ENCODE data around the gene POSTN.
"Not testable (repeated sequence)": the region's sequence is repeated elsewhere in the genome, so short reads cannot be mapped to it uniquely, and the experiment has no call there.

POSTN gene

DNA sequence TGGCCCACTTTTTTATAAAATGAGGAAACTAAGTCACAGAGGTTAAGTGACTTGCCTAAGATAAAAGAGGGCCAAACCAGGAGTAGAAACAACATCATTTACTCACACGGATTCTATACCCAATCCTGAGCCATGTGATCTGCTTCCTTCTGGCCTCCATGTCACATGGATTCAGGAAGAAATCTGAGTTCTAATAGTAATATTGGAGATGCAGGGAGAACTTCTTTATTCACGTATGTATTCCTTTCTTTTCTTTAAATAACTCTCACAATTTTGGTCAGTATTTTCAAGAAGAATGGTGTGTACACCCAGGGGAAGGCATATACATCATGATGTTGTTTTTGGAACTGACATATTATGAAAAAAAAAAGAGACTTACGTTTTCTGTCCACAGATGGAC is 1.8 kb downstream of the POSTN start:
- no peak for DNase-seq

DNA sequence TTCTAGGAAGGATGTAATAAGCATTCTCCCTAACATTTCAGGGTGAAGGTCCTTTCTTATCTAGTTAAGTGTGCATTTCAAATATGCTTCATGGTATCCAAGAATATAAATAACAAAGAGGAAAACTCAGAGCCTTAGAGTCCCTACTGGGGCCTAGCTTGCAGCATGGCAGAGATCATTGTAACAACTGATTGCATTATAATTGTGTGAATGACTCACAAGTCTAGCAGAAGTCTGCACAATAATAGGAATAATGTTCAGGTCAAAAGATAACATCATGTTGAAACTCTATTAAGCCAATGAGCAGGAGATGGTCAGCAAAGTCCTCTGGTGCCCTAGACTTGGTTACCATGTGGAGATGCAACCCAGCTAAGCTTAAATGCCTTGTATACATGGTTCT is 3.4 kb downstream of the POSTN start:
- no peak for DNase-seq

DNA sequence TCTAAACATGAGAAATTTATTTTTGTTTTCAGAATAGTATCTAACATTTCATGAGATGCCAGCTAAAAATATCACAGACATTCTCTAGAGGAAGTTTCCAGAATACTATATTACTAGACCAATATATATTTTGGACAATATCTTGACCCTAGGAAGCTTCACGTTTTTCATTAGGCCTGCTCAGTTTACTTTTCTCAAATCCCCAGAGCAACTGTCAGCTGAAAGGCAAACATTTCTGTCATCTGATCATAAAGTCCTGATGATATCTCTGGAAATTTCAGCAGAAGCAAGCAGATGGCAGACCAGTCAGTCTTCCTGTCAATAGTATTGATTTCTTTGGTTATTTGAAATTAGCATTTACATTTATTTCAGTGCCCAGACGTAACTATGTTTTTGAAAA is 4.0 kb downstream of the POSTN start:
- no peak for DNase-seq

DNA sequence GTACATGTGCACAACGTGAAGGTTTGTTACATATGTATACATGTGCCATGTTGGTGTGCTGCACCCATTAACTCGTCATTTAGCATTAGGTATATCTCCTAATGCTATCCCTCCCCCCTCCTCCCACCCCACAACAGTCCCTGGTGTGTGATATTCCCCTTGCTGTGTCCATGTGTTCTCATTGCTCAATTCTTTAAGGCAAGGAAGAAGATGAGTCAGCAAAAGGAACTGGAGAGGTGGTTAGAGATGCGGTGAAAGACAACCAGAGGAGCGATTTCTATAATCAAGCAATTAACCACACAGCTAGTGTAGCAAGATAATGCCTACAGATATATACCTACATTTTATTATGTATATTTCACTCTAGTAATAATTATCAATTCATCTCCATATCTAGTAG is 9.2 kb downstream of the POSTN start:
- not testable (repeated sequence) for DNase-seq

DNA sequence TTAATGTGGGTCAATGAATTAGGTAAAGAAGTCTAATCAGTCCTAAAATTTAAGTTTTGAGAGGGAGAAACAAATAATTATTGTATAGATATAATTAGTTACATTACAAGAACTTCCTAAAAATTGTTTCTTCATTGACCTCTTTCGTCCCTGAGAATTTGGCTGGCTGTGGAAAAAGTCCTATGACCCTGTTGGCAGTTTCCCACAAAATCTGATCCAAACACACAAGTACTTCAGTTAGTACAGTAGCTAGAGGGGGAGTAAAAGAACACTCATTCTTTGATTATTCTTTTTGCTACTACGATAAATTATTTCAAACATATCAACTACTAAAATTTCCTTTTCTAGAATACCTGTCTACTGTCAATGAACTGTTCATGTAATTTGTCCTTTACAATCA is 11.3 kb downstream of the POSTN start:
- DNase-seq = no peak

DNA sequence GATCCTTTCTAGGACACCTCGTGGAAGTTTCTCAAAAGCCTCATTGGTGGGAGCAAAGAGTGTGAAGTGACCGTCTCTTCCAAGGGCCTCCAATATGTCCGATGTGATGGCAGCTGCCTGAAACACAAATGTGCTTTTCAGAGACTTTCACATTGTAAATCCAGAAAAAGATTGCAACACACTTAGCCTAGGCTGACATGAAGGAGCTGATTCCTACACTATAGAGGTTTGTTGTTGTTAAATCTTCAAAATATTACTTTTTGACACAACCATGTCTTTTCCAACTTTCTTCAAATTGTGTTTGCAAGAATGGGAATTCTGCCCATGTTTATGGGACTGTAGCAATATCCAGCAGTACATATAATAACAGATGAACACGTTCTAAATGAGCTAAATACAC is 12.4 kb downstream of the POSTN start:
- no peak for DNase-seq

DNA sequence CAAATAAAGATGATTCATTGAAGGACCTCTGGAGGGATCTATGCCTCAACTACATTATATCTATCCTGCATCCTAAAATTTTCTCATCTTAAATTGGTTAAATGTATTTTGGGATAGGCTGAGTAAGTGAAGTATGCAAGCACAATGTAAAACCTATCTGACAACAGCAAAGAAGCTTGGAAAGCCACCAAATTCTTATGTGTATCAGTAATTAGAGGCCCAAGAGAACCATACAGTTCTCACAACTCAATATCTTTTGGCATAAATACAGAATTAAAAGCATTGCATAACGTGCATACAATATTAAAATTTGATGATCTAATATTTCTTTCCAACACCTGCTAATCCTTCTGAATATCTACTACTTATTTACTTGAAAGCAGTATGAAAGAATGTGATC is 13.0 kb downstream of the POSTN start:
- DNase-seq = no peak

DNA sequence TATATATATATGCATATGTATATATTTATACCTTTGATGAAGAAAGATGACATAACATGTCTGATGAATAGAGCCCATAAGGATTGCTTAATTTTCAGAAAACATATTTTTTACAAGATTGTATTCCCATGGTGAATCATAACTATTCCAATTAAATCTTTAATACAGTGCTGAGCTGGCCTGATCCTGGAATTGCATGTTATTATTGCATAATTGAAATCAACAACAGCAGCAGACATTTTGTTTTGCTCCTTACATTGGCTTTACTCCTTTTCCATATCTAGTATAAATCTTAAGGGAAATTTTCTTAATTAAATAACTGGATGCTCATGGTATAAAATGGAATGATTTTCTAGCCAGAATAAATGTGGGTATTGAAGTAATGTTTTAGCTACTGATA is 22.0 kb downstream of the POSTN start:
- DNase-seq = no peak

DNA sequence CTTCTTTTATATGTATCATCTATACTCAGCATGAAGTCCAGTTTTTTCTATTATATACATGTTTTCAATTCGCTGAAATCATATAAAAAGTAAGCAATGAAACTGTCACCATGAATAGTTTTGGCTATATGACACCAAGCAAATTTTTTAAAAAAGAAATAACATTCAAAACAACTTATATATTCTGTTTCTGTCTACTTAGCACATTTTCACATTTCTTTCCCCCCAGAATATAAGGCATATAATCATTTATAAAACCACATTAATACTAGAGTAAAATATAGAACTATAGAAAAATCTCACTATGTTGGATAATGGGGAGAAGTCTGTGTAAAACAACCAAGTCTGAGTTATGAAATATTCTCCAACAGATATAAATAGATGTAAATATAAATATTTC is 33.1 kb downstream of the POSTN start:
- DNase-seq = no peak

DNA sequence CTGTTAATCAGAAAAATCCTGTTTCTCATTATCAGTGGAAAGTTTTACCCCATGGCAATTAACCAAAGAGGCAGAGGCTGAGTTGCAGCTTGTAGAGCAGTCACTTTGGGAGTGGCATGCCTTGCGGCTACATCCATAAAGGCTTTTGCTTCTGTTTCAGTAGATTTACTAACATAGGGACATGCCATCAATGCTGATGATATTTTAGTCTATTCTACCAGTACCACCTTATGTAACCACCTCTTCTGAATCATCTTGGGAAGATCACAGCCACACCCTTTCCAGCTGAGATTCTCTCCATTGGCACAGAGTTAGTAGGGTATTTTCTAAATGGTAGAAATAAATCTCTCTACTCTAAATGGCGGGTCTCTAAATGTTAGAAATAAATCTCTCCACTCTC is 37.5 kb downstream of the POSTN start:
- no peak for DNase-seq

DNA sequence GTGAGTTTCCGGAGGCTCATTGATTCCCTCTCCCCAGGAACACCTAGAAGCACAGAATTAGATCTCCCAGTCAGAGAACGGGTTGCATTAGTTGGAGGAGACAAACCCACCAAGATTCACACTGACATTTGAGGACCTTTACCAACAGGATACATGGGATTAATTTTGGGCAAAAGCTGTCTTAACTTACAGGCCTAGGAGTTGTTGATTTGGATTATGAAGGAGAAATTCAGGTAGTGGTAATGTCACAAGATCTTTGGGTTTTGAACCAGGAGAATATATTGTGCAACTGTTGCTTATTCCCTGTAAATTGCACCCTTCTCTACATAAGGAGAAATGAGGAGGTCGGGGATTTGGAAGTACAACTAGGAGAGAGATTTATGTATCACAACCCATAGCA is 38.0 kb downstream of the POSTN start:
- no peak for DNase-seq

DNA sequence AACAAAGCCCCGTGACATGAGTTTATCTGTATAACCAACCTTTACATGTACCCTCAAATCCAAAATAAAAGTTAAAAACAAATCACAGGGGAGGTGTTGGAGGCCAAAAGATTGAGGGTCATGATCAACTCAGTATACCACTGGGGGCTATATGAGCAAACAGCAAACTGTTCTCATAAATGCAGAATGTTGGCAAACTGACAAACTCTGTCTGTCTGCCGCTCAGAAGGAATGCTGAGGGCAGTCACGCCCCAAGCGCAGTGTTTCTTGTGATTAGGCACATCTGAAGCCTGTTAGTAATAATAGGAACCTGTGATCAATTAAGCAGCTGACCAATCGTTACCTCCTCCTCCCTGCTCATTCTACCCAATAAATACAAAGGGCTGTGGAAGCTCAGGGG is 39.8 kb downstream of the POSTN start:
- not testable (repeated sequence) for DNase-seq

DNA sequence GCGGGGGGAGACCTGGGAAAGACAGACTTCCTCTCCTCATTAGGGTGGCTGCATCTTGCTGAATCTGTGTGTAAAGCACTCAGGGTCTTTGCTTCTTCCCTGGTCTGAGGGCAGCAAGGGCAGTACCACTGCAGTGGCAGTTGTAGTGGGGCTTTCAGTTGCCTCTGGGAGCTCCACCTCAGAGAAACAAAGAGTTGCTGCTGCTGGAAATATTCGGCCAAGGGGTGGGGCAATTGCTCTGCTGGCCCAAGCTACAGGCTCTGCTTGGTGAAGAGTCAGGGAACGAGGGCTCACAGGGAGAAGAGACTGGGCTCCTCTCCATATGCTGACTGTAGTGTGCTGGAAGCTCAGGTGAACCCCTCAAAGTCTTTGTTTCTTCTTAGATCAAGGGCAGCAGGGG is 52.5 kb downstream of the POSTN start:
- no peak for DNase-seq

DNA sequence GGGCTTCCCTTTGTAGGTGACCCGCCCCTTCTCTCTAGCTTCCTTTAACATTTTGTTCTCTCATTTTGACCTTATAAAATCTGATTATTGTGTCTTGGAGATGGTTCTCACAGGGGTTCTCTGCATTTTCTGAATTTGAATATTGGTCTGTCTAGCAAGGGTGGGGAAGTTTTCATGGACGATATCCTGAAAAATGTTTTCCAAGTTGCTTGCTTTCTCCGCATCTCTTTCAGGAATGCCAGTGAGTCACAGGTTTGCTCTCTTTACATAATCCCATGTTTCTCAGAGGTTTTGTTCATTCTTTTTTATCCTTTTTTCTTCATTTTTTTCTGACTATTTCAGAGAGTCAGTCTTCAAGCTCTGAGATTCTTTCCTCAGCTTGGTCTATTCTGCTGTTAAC is 53.6 kb downstream of the POSTN start:
- no peak for DNase-seq

DNA sequence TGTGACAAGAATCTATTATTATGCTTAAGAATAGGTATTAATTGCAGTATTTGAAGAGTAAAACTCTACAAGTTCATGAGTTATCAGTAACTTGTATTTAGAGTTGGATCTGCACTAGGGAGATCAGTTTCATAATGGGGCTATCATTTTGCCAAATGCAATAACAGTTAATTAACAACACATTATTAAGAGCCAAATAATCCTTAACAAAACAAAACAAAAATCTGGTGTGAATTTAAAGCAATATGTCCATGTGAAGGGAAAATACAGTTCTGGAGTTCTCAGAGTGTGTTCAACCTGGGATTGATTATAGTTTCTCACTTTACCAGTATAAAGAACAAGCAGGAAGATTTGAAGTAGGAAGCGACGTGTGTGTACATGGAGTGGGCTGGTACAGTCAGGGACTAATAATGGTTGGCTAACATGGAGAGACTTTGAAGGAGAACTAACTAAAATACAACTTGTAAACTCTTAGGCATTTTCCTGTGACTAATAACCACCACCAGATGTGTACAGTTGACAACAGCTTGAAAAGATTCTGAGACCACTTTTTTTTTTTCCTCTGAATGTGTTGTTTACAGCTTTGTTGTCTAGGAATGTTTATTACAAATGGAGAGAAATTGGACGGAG is 58.5 kb downstream of the POSTN start:
- DNase-seq = no peak

DNA sequence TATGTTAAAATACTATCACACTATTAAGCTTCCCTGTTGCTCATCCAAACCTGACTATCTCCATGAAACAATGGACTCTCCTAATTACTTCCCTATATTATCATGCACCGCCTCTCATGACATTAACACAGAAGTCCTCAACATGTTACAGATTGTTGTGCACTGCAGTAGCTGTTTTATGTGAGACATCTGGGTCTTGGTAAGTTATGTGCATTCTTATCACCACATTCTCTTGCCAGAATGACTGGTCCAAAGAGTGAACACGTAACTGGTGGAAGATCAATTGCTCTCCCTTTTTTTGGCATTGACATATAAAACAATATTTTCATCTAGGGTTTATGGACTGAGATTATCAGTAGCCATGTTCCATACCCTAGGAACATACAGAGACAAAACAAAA is 59.4 kb downstream of the POSTN start:
- DNase-seq = no peak

DNA sequence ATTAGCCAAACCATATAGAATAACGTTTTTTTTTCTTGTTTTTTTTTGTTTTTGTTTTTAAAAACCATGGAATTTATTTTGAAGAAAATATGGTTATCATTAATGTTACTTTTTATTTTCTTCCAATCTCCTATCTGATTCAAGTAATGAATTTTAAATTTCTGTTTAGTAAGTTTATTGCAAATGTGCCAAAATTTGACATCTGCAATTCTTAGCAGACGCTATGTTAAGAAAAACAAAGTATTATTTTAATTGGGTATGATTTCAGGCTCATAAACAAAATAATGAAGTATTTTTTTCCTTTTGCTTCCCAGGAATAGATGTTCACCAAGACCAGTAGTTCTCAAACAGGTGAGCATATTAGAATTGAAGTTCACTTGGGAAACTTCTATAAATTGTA is 63.1 kb downstream of the POSTN start:
- no peak for DNase-seq

DNA sequence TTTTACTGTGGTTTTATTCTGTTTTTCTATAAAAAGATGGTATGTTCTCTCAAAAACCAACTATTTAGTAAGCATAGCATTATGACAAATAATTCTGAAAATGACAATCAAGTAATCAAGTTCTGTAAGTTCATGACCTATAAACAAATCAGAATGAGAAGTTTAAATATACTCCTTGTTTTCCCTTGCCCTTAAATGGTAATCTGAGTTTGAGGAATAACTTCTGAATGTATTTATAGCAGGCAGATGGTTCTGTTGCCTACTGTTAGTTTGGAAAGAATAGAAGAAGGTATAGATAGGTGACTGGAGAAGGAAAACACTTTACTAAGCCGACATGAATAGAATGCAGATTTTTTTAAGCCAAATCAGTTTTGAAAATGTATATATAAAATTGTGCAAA is 63.9 kb downstream of the POSTN start:
- no peak for DNase-seq

DNA sequence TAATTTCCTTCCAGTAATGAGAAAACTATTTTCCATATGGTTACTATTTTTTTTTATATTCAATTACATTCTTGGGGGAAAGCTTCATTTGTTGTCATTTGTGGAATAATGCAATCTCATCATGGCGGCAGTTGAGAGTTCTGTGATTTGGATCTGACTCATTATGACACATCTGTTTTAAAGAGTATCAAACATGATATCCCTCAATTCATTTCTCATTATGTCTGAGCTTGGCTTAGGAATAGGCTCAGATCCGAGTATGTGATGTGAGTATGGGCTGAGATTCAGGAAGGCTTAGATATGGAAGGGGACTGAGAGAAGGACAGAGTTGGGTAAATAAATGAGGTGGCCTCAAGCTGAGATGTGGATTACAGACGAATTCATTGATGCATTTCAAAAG is 64.4 kb downstream of the POSTN start:
- no peak for DNase-seq

DNA sequence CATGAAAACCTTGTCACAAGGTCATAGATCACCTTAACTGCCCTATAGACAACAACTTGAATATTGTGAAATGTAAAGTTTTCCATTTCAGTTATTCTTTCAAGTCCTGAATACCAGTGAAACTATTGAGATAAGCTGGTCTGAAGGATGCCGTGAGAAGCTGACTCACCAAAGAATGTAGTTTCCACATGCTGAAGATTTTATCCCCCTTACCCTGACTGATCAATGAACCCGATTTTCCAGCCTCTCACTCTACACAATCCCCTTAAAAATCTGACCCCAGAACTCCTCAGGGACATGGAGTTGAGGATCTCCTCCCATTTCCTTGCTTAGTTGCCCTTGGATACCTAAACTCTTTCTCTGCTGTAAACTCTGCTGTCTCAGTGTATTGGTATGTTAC is 67.5 kb downstream of the POSTN start:
- DNase-seq = no peak

DNA sequence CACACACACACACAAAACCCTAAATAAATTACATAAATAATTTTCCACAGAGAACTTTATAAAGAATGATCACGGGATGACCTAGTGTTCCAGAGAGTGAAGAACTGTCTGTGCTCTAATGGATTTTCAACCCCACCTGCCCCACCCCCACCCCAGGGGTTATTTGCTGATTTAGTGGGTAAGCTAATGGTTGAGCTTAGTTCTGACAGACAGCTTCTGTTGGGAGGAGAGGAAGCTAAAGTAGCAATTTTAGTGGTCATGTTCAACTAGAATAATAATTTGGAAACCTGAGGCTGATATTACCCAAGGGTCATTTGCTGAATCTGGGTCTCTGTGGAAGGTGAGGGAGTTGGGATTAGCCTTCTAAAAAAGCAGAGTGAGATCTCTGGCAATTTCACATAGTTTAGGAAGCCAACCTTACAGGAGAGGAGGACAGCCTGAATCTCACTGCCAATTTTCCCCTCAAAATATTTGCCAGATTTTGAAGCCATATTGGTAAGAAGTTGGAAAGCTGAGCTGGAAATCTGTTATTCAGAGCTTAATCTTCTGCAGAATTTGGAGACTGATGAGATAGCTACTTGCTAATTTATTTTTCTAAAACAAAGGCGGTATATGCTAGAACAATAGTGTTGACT is 68.7 kb downstream of the POSTN start:
- DNase-seq = no peak

DNA sequence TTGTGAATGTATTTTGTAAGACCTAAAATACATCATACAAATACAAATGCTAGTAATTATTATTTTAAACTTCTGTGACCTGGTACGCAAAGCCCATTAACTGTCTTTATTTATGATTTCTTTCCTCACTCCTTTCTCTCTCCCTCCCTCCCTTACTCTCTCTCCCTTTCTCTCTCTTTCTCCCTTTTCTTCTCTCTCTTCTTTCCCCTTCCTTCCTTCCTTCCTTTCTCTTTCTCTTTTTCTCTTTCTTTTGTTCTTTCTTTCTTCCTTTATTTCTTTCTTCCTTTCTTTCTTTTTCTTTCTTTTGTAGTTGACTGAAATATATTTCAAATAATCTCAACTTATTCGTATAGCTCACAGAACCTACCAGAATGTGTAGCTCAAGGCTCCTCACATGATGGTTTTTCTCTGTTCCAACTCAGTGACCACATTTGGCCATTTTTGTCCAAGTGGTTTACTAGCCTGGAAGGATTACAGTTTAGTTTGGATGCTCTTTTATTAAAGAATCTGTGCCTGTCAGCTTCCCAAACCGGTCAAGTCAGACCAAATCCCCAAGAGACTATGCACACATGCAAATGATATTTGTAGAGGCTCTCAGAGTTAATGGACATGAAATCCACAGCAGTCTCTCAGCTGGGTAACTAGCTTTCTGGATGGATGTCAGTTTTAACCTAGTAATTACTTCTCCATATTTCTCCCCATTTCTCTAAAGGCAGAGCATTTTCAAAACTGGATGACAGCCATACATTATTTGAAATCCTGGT is 71.7 kb downstream of the POSTN start:
- DNase-seq = no peak

DNA sequence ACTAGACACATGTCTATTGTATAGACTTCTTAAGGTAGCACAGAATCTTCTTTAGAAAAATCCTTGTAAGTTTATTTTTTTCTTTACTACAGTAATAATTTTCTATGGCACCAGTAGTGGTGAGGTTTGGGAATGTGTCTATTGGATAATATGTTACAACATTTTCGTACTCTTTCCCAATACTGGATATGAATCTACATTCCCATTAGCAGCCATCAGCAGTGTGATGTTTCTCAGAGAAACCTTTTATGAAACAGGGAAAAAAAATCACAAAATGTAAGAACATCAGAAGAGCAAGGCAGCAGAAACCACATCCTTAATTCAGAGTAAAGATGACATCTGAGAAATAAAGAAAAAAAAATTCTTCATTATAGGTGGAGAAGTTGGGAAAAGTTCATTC is 83.3 kb downstream of the POSTN start:
- DNase-seq = no peak

All from stimulated activated CD4-positive, alpha-beta T cell treated with anti-CD3 and anti-CD28 coated beads, Interleukin-4, amount 100 ng/mL, for 4 hours (primary cell).